Left ventricle myocardium superior (tissue), 1 donor: ENCODE results near the gene SEC62. TPM values are rescaled to one million over a fixed set of nuclear protein-coding genes. Genes with fewer than 3 reads are reported as not detected.

Experiments used
- ATAC-seq: fragments of 200-7000 bp; cut with Tn5 transposase; one replicate; pipeline ENCODE4 v1.9.1; 2020; ENCODE audit warnings: mild to moderate bottlenecking, moderate library complexity
- DNase-seq: peaks from one replicate; pipeline ENCODE4 v3.0.0-alpha.2; 2020
- intact Hi-C: fragments of 100-400 bp; cut with micrococcal nuclease; formaldehyde crosslinking; loops from one replicate; pipeline ENCODE4 v1.11.0; 2022
- total RNA-seq: library from RNA; stranded (reverse); fragmentation: NEBNext Ultra II Directional; extraction: Animal tissue kit (Norgen Biotek cat#: 25700); gene quantifications from one replicate; pipeline ENCODE4 v1.2.1, GENCODE V29; 2021
- donor health status: DM: no; HTN: yes; CAD: no; lungs with severe emphysema.

Gene SEC62
- total RNA-seq, 1 donor from 2014 or later, result 79.0 TPM

DNA sequence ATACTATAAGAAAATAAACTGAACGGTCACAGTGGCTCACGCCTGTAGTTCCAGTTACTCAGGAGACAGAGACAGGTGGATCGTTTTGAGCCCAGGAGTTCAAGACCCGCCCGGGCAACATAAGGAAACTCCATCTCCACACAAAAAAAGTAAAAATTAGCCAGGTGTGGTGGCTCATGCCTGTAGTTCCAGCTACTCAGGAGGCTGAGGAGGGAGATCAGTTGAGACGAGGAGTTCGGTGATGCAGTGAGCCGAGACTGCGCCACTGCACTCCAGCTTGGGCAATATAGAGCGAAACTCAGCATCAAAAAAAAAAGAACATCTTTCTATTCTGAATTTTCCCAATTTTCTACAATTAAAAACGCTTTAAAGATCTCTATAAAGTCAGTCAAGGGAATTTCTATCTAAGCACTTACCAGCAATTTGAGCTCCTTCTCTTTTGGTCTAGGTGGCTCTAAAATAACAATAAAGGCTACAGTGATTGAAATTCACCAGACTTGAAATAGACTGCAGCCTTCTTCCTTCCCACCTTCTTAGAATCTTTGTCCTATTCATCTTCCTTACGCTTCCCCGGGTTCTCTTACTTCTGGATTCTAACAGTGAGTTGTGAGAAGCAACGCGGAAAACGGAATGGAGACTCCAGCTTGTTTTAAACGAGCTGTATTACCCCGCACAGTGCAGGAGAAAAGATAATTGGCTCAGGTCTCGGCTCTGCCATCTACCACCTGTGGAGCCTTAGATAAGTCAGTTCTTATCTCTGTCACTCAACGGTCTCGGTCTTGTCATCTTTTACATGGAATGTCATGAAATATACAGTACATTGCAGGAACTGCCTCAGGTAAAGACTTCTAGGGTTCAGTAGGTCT lies 812 bp upstream of the SEC62 start:
- DNase-seq, result no peak
- intact Hi-C loops, result no loop called here
- ATAC-seq, result peak; percentile 3

DNA sequence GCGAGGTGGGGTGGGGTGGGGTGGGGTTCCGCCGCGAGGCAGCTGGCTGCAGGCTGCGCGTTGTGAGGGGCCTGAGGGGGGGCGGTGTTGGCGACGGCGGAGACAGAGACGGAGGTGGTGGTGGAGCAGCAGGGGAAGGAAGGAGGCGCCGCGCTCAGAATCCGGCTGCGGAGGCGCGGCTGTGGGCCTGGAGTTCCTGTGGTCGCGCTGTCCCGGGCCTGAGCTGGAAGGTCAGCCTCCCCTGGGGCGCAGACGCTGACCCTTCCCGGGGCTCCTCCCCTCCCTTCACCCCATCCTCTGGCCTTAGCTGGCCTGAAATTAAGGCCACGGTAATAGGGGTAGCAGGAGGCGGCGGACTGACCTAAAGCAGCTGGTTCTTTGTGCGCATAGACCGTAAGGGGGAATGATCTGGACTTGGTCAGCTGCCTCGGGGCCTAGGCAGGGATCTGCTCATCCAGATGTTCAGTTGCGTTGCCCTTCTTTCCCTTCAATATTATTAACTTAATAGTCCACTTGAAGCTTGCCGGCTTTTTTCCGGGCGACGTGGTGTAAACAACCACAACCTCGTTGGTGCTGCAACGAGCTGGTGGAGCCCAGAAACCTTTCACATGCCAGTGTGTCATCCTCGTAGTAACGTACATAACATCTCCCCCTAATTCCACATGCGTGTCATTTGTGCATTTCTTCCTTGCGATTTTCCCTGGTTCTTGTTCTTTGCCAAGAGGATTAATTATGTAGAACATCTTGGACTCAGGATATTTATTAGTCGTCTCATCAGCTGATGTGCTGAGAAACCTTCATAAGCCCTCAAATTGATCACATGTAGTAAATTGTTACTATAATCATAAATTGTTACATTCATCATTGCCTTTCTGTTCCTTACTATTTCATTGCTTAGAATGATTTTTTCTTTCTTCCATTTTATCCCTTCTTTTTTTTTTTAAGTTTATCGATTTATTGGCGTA lies 626 bp downstream of the SEC62 start:
- intact Hi-C loops, result no loop called here
- DNase-seq (peak; percentile 69), ATAC-seq (peak; percentile 86)

DNA sequence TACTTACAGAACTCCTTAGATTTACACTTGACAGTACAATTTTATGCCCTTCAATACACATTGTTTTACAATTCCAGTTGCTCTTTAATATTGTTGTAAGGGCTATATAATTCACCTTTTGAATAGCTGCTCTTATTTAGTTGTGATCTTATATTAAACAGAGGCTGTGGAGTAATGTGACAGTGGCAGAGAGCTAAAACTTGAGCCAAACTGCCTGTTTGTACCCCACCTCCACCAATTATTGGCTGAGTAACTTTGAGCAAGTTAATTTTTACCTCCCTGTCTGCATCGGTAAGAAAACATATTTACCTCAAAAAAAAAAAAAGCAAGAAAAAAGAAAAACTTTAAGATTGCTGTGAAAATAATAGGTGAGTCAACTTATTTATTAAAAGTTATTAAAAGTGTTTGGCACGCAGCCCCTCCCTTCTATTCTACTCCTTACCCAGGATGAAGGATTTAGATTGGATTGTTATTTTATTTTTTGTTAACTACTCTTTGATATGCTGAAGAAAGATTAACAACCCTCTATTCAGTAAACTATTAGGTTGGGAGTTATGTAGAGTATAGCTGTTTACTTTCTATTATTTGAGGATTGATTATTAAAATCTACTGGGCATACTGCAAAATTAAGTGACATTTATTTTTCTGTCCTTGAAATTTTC lies 1.7 kb downstream of the SEC62 start:
- DNase-seq, result no peak
- no peak for ATAC-seq
- intact Hi-C loops, result no loop called here

DNA sequence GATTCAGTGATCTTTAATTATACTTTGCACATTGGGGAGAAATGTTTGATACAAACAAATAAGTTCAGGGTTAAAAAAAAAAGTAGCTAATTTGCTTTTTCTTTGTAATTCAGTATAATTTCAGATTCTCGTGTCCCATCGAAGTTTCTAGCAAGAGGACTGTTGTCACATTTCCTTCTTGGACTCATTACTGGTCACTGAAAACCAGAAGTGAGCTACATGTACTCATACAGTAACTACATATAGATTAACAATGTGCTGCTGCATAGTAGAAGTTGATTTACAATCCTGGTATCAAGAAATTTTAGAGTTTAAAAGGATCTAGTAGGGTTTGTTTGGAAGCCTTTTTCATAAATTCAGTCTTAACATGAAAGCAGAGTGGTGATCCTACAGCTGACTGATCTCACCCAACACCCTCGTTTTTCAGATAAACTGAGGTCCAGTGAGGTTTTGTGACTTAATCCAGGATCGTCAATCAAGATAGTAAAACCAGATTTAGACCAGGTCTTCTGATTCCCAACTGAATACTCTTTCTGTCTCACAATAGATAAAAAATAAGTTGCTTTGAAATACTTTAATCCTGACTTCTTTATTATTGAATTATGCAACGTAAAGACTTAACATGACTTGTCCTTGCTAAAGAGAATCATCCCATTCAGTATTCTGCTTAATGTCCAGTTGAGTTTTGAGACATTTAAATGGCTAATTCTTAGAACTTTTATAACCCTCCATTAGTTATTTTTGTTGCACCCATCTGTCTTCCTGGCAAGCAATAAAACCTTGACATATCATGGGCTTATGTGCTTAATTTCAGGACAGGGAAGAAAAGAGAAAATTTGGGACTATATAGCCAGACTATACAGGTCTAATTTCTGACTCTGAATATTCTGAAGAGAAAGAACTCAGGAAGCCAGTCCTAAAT lies 2.8 kb downstream of the SEC62 start:
- ATAC-seq, result no peak
- DNase-seq, result no peak
- intact Hi-C loops, result no loop called here

DNA sequence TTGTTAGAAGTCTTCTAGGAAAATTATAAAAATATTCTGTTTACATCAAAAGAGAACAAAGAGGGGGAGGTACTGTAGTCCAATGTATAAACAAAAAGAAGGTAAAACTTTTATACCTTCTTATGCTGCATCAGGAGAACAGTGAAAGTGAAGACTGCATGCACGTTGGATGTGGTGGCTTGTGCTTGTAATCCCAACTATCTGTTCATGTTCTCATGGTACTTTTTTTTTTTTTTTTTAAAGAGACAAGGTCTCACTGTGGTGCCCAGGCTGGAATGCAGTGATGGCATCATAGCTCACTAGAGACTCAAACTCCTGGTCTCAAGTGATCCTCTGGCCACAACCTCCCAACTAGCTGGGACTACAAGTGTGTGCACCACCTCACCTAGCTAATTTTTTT lies 4.2 kb downstream of the SEC62 start:
- no peak for ATAC-seq
- DNase-seq, result no peak
- intact Hi-C loops, result no loop called here

DNA sequence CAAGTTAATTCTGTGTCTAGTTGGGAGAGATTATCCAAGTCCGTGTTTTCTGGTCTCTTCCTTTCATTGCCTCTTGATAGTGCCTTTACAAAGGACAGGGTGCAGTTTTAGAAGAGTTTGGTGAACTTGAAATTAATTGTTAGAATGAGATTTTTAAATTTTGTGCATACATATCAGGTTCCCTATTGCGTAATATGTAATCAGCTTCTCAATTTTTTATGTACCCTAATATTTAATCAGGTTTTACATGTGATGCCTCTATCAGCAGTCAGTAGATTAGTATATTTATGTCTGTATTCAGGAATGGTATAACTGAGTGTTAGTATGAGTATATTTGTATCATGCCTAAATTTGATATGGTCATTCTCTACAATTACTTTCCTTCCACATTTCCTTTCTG lies 4.9 kb downstream of the SEC62 start:
- ATAC-seq, result no peak
- DNase-seq, result no peak
- intact Hi-C loops, result no loop called here

DNA sequence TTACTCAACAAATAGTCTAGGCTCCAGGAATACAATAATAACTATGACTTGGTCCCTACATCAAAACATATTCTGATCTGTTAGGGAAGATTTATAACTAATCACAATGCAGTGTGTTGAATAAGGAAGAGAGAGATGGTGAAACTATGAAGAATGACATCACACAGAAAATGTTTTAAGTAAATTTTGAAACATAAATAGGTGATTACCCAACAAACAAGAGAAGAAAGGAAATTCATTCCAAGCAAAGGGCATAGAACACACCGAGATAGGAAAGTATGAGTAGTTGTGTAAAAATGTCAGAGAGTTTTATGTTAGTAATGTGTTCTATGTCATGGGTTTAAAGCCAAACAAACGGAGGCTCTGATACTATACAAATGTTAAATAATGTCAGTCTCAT lies 13.4 kb downstream of the SEC62 start:
- DNase-seq (no peak), ATAC-seq (no peak)
- intact Hi-C loops, result no loop called here

DNA sequence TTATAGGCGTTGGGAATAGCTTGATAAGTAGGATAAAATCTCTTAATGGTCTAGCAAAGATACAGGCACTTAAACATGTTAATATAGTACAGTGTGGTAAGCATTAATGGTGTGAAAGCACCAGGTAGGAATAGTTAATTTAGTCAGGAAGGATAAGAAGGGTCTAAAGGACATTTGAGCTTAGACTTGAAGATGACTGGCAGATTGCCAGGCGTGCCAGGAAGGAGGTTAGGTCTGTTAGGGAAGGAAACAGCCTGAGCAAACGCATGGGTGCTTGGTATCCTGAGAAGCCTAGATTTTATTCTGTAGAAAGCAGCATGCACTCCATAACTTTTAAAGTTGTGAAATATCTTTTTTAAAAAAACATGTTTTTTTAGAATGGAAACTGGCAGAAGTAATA lies 17.7 kb downstream of the SEC62 start:
- DNase-seq (no peak), ATAC-seq (no peak)
- intact Hi-C loops, result no loop called here

DNA sequence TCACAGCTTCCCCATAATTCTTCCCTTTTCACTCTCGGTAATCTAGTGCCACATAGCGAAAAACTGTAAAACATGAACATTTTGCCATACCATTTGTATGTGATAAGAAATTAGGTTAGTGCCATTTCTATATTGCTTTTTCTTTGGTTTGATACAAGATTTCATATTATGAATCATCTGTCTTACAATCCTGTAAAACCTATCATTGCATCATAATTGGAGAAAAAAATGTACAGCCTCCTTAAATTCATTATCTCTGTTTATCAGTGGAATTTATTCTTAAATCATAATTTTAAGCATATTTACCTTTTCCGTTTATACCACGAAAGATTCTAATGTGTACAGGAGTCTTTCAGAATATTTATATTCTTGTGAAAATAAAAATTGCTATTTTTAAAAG lies 23.8 kb downstream of the SEC62 start:
- DNase-seq (no peak), ATAC-seq (no peak)
- intact Hi-C loops, result no loop called here

DNA sequence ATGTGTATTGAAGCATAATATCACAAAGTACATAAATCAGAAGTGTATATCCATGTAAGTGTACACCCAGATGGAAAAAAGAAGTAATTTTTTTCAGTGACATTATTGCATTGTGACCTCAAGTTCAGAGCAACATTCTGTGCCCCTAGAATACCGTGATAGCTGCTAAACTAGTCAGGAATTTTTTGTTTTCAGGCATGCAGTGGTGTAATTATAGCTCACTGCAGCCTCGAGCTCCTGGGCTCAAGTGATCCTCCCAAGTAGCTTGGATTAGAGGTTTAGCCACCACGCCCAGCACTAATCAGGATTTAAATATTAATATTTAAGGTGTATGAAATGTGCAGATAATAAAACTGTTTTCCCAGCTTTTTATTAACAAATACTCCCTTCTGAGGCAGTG lies 25.5 kb downstream of the SEC62 start:
- DNase-seq (no peak), ATAC-seq (peak; percentile 79)
- intact Hi-C loops, result no loop called here

DNA sequence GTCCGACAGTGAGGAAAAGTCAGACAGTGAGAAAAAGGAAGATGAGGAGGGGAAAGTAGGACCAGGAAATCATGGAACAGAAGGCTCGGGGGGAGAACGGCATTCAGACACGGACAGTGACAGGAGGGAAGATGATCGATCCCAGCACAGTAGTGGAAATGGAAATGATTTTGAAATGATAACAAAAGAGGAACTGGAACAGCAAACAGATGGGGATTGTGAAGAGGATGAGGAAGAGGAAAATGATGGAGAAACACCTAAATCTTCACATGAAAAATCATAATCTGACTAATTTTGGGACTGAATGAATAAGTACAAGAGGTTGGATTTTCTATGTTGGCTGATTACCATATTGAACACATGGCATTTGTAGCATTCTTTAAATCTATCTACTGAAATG lies 26.2 kb downstream of the SEC62 start:
- no peak for DNase-seq
- intact Hi-C loops, result no loop called here
- ATAC-seq, result no peak

DNA sequence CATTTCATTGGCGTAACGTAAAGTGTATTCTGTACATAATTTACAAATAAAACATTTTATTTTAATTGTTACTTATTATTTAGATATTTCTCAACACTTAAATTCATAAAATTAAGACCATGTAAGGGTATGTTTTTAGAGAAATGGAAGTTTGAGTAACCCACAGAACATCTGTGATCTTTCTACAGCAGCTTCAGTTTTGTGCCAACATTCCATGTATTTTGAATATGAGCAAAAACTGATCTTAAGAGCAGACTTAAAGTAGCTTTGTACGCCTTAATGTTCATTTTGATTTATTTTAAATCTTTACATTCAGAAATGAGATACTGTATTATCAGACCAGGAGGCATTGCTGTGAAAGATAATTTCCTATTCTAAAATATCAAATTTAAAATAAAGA lies 27.2 kb downstream of the SEC62 start:
- DNase-seq (no peak), ATAC-seq (no peak)
- intact Hi-C loops, result no loop called here

DNA sequence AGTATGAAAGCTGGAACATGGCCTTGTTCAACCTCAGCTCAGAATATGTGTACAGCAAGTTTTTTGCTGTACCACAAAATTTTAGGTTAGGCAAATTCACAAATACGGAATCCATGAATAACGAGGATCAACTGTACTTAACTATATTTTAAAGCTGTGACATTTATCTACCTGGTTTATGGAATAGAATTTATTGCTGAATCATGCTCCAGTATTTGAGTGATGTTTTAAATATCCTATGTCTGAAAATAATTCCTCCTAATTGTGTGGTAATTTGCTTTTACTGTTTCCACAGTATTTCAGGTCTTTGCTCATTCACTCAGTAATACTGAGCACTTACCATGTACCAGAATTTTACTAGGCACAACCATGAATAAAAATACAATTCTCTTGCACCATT lies 29.5 kb downstream of the SEC62 start:
- no peak for DNase-seq
- ATAC-seq, result no peak
- intact Hi-C loops, result no loop called here

DNA sequence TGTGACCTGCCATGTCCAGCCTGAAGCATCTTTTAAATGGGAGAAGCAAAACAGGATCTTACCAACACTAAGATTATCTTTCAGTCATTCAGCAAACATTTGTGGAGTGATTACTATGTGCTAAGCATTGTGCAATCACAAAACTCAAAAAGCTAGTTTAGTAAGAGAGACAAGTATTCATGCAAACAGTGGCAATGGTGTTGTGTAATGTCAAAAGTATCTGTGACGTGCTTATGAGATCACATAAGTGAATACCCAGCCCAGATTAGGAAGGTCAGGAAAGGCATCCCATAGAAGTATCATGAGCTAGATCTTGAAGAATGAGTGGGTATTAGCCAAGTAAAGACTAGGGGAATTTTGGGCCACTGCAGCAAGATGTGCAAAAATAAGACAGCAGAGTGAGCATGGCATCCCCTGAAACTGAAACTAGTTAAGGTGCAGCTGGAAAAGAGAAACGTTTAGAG lies 32.1 kb downstream of the SEC62 start:
- ATAC-seq (no peak), DNase-seq (no peak)
- intact Hi-C loops, result no loop called here

DNA sequence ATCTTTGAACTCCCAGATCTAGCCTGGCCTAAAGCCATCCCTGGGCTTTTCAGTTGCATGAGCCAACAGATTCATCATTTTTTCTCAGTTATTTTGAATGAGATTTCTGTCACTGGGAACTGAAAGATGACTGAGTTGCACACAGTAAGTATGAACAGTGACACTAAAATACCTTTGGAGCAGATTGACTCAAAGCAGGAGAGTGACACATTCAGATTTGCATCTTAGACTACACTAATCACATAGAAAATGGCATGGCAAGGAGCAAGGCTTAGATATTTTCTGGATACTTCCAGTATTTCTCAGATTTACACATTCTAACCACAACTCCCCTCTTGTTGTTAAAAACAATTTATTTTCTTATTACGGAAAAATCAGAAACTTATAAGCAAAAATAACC lies 32.8 kb downstream of the SEC62 start:
- intact Hi-C loops, result no loop called here
- DNase-seq, result no peak
- ATAC-seq, result no peak

DNA sequence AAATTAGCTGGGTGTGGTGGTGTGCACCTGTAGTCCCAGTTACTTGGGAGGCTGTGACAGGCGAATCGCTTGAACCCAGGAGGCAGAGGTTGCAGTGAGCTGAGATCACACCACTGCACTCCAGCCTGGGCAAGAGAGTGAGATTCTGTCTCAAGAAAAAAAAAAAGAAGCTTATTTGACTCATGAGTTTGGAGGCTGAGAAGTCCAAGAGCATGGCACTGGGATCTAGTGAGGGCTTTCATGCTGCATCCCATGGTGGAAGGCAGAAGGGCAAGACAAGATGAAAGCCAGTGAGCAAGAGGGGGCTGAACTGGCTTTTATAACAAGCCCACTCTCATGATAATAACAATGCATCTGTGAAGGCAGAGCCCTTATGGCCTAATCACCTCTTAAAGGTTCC lies 33.4 kb downstream of the SEC62 start:
- intact Hi-C loops, result no loop called here
- DNase-seq (no peak), ATAC-seq (no peak)

DNA sequence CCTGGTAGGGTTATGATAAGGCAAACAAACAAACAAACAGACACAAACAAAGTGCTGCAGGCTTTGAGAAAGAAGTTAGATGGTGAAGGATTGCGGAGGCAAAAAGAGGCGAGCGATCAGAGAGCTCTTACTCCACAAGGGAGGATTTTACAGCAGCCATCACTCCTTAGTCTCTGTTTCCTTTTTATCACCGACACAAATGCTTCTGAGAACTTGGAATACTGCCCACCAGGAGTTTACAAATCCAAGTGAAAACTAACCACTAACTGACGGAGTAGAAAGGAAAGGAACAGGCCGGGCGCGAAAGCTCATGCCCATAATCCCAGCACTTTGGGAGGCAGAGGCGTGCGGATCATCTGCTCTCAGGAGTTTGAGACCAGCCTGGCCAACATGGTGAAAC lies 35.6 kb downstream of the SEC62 start:
- DNase-seq, result no peak
- no peak for ATAC-seq
- intact Hi-C loops, result no loop called here

DNA sequence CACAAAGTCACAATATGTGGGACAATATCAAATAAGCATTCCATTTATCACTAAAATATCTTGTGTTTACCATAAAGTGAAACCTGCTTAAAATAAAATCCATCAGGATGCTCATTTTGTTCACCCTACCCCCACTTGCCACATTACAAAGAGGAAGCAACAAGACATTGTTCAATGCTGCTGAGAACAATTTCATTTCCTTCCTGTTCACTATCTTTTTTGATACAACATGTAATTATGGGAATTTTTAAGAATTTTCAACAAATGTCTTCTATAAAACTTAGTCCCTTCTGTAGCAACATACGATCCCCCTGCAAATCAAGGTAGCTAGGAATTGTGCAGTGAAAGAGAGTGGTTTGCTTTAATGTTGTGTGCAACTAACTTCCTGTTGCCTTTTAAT lies 36.3 kb downstream of the SEC62 start:
- ATAC-seq (no peak), DNase-seq (no peak)
- intact Hi-C loops, result no loop called here

DNA sequence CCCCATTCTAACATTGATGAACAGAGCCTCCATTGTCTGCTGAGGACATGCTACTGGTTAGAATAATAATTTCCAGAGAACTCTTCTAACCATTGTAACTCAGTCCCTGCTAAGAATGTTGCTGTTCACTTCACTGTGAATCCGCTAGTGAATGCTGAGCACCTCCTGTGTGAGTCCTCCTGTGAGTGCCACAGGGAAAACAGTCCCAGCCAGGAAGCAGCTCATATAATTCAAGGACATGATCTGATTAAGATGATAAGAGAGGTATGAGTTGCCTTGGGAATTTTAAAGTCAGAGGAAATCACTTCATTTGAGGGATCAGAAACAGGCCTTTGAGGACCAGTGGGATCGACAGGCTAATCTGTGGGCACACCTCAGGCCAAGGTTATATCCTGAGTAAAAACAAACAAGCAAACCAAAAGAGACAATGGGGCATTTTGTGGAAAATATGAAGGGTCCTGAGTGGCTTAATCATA lies 37.3 kb downstream of the SEC62 start:
- ATAC-seq (peak; percentile 22), DNase-seq (no peak)
- intact Hi-C loops, result no loop called here
